ENCODE results near the gene ZBTB7C. TPM values are rescaled to one million over a fixed set of nuclear protein-coding genes. Genes with fewer than 3 reads are reported as not detected.
A peak's percentile ranks its signal among the peaks of the same experiment; 100 is the strongest.

Gene ZBTB7C
- total and polyA plus RNA-seq, 8 donors = 3.0 to 47.8 (median 19.3) TPM

DNA sequence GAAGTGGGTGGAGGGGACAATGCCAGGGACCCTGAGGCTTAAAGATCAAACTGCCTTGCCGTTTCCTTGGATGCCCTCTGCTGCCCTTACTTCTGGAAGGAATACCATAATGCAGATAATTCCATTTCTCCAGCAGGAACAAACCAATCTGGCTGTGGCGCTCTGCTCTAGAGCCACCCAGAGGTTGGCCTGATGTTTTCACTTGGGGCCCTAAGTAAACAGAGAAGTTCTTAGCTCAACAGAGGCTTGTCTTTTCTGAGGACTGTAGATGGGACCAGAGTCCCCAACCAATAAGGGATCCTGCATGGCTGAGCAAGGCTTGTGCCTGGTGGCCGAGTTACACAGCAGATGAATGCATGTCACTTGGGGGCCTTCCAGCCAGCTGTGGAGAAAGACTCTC lies 230.2 kb downstream of the ZBTB7C start:
- TF ChIP-seq POLR2A (IDR thresholded peaks at IDR 0.05) (no peak), POLR2AphosphoS5 (IDR thresholded peaks at IDR 0.05) (no peak), EP300 (IDR thresholded peaks at IDR 0.05) (no peak)
- TF ChIP-seq, protein P1, sequence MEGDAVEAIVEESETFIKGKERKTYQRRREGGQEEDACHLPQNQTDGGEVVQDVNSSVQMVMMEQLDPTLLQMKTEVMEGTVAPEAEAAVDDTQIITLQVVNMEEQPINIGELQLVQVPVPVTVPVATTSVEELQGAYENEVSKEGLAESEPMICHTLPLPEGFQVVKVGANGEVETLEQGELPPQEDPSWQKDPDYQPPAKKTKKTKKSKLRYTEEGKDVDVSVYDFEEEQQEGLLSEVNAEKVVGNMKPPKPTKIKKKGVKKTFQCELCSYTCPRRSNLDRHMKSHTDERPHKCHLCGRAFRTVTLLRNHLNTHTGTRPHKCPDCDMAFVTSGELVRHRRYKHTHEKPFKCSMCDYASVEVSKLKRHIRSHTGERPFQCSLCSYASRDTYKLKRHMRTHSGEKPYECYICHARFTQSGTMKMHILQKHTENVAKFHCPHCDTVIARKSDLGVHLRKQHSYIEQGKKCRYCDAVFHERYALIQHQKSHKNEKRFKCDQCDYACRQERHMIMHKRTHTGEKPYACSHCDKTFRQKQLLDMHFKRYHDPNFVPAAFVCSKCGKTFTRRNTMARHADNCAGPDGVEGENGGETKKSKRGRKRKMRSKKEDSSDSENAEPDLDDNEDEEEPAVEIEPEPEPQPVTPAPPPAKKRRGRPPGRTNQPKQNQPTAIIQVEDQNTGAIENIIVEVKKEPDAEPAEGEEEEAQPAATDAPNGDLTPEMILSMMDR (IDR thresholded peaks at IDR 0.05) = no peak
- Histone ChIP-seq H3K4me1 (no peaks in the 10 kb centered on the region), H3K27me3 (no peaks in the 10 kb centered on the region), H3K27ac (no peak overlapping the region), H3K9me3 (no peaks in the 10 kb centered on the region), H3K4me3 (no peak overlapping the region), H3K36me3 (no peaks in the 10 kb centered on the region)
- DNase-seq = peak in 1 of 2 donors; percentile 17
- intact Hi-C loops (cut with DNase I; ENCODE audit: low total_unique reads) = no loop called here
- WGBS, 5 donors = 69 to 88% (median 80%) methylated on average over 3 of the region's 3 CpGs

DNA sequence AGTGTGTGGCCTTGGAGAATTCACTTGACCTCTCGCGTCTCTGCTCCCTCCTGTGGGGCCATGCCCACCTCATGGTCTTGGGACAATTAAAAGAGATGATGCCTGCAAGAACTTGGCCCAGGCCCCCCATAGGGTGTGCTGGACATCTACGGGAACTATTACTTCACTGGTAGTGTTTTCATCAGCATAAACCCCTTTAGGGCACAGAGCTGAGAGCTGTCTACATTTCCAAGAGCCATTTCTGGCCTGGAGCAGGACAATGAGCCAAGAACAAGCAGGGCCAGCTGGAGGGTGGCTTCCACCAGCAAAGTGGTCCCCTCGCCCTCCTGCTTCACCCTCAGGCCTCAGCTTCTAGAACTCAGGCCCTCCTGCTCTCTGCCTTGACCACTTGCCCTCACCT lies 232.3 kb downstream of the ZBTB7C start:
- DNase-seq = no peak
- Histone ChIP-seq H3K36me3 (no peaks in the 10 kb centered on the region), H3K4me1 (no peaks in the 10 kb centered on the region), H3K27me3 (no peaks in the 10 kb centered on the region), H3K27ac (no peak overlapping the region), H3K9me3 (no peaks in the 10 kb centered on the region), H3K4me3 (no peak overlapping the region)
- intact Hi-C loops (cut with DNase I; ENCODE audit: low total_unique reads) = no loop called here
- WGBS, 5 donors = 89 to 95% (median 93%) methylated on average over 4 of the region's 4 CpGs
- no peak for TF ChIP-seq POLR2AphosphoS5 (IDR thresholded peaks at IDR 0.05)
- TF ChIP-seq POLR2A (IDR thresholded peaks at IDR 0.05) = no peak
- TF ChIP-seq, protein P1 (IDR thresholded peaks at IDR 0.05) = no peak
- TF ChIP-seq EP300 (IDR thresholded peaks at IDR 0.05) = no peak

DNA sequence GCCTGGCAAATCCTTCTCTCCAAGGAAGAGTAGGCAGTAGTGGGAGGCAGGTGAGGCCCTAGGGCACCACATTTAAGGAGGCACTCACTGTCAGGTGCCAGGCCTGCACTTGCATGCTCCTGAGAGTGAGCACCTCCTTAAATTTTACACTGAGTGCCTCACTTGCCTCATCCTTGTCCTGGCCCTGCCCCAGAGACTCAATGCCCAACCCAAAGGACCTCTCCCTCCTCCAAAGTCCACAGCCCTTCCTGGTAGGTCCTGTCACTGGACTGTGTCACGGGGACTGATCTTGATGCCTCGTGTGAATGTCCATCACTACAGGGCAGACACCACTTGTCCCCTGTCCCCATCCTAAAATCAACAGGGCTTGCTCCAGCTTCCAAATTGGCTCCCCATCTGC lies 235.6 kb downstream of the ZBTB7C start:
- intact Hi-C loops (cut with DNase I; ENCODE audit: low total_unique reads) = no loop called here

DNA sequence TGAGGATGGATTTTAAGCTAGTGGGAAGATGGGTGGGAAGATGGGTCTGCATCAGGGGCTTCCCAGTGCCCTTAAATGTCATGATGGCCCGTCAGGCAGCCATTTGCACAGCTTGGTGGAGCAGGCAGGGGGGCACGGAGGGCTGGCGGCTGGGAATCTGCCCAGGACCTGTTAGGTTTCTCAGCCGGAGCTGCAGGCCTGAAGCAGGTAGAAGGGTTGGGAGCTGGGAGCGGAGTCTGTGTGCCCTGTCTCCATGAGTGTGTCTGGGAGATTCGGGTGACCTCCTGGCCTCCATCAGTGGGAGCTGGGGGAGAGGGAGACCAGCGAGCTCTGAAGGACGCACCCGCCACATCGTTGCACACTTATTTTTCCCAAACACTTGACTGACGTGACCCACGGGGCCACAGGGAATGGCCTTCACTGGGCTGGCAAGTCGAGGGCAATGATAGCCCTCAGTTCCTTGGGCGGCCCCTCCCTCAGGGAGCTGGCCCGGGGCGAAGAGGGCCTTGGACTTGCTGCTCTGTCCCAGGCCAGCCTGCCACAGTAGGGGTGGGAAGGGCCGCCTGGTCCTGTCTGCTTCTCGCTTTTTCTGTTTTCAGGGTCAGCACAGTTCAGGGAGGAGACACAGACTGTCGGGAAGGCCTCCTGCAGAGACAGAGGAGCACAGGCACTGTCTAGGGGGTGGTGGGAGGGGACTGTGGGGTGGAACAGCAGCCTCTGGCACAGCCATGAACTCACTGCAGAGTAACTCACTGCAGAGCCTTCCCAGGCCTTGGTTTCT lies 236.8 kb downstream of the ZBTB7C start:
- no peak overlapping the region for H3K27ac ChIP-seq
- intact Hi-C loops (cut with DNase I; ENCODE audit: low total_unique reads) = no loop called here

More for the DNA sequence above, 235.6 kb downstream of the ZBTB7C start:
- no peak overlapping the region for H3K4me3 ChIP-seq
- H3K27ac ChIP-seq = no peak overlapping the region
- H3K36me3 ChIP-seq = no peaks in the 10 kb centered on the region
- H3K4me1 ChIP-seq = peaks cover 0 to 7% (median 3%) of the 10 kb centered on the region in 4 donors
- no peaks in the 10 kb centered on the region for H3K9me3 ChIP-seq
- WGBS, 5 donors = 81 to 100% (median 94%) methylated on average over 2 of the region's 2 CpGs
- H3K27me3 ChIP-seq = no peaks in the 10 kb centered on the region
- no peak for DNase-seq
- no peak for TF ChIP-seq POLR2A (IDR thresholded peaks at IDR 0.05)
- TF ChIP-seq, protein P1 (IDR thresholded peaks at IDR 0.05) = no peak
- TF ChIP-seq EP300 (IDR thresholded peaks at IDR 0.05) = no peak
- no peak for TF ChIP-seq POLR2AphosphoS5 (IDR thresholded peaks at IDR 0.05)

More for the DNA sequence above, 236.8 kb downstream of the ZBTB7C start:
- H3K4me3 ChIP-seq = no peak overlapping the region
- DNase-seq = no peak
- TF ChIP-seq POLR2AphosphoS5 (IDR thresholded peaks at IDR 0.05) (no peak), POLR2A (IDR thresholded peaks at IDR 0.05) (no peak), EP300 (IDR thresholded peaks at IDR 0.05) (no peak)
- TF ChIP-seq, protein P1 (IDR thresholded peaks at IDR 0.05) = no peak
- H3K4me1 ChIP-seq = peaks cover 4 to 18% (median 13%) of the 10 kb centered on the region in 4 donors
- no peaks in the 10 kb centered on the region for H3K27me3 ChIP-seq
- no peaks in the 10 kb centered on the region for H3K9me3 ChIP-seq
- 92 to 95% (median 93%) methylated on average over 15 to 19 of the region's 19 CpGs for WGBS, 5 donors
- no peaks in the 10 kb centered on the region for H3K36me3 ChIP-seq
